Adrenal gland (tissue), 12 donors: ENCODE data around the gene SPRR1A. TPM values are rescaled to one million over a fixed set of nuclear protein-coding genes. Genes with fewer than 3 reads are reported as not detected.

Source experiments
- DNase-seq, 7 donors: peaks; one replicate each; pipeline ENCODE4 v3.0.0-alpha.2; 2019 to 2020
- H3K27ac ChIP-seq, 5 donors: fragments of 200-600 bp; sonication (generic) in 4 of 5; 1 replicate in 3 of 5; 2 replicates in 2 of 5; pipeline versions ENCODE4 v1.5.1 to v1.8.0; 2016 to 2020; ENCODE audit warnings: mild to moderate bottlenecking in 1 of 5
- H3K27me3 ChIP-seq: fragments of 200-600 bp; 2 replicates; pipeline ENCODE4 v1.8.0; 2021
- H3K36me3 ChIP-seq, 2 donors: fragments of 200-600 bp; replicated peaks in 1 of 2; 1 replicate in 1 of 2; 2 replicates in 1 of 2; pipeline versions ENCODE4 v1.5.1 to v1.8.0; 2018 to 2022
- H3K4me1 ChIP-seq, 2 donors: fragments of 200-600 bp; replicated peaks in 1 of 2; 1 replicate in 1 of 2; 2 replicates in 1 of 2; pipeline versions ENCODE4 v1.5.1 to v1.8.0; 2018 to 2021
- H3K4me3 ChIP-seq, 4 donors: fragments of 200-600 bp; sonication (generic) in 3 of 4; one replicate each; pipeline ENCODE4 v1.5.1; 2016 to 2018
- H3K9me3 ChIP-seq, 3 donors: fragments of 200-600 bp; sonication (generic) in 1 of 3; replicated peaks in 1 of 3; 1 replicate in 2 of 3; 2 replicates in 1 of 3; pipeline versions ENCODE4 v1.5.1 to v1.8.0; 2016 to 2021
- CTCF ChIP-seq, 6 experiments: fragments of 450-650 bp in 4 of 6; fragments of 200-600 bp in 2 of 6; sonication (generic) in 1 of 6; IDR thresholded peaks; 1 replicate in 5 of 6; 2 replicates in 1 of 6; pipeline versions ENCODE4 v1.5.1 to v1.8.0; 2016 to 2021; ENCODE audit warnings: antibody characterized with exemption in 6 of 6, mild to moderate bottlenecking in 2 of 6, moderate library complexity in 1 of 6
- POLR2A ChIP-seq, 2 donors: fragments of 450-650 bp; IDR thresholded peaks; one replicate each; pipeline ENCODE4 v1.6.1; 2017; ENCODE audit warnings: antibody characterized with exemption in 2 of 2, mild to moderate bottlenecking in 2 of 2, moderate library complexity in 1 of 2
- WGBS, 4 donors: extraction: QIAGEN DNeasy Blood & Tissue Kit in 2 of 4; methylation state at CpG; one replicate each; pipeline versions ENCODE4 v1.1.5 to v1.1.7; 2013 to 2017; 5-methylcytosine and 5-hydroxymethylcytosine counted together
- intact Hi-C, 2 donors: fragments of 100-400 bp; cut with DNase I; formaldehyde crosslinking; loops; one replicate each; pipeline versions ENCODE4 v1.14.1 to v1.15.0; 2022 to 2023
- polyA plus RNA-seq, 3 donors: library from polyadenylated mRNA; stranded (reverse); fragments of 200-250 nt in 2 of 3; fragments of 350-450 nt in 1 of 3; fragmentation: Illumina TruSeq in 1 of 3; extraction: RNeasy Lipid Tissue Mini Kit (QIAGEN cat#74804) in 1 of 3; gene quantifications; one replicate each; pipeline ENCODE4 v1.2.3, GENCODE V29; 2013 to 2014
- small RNA-seq, 2 donors: library from RNA; depleted of rRNA; stranded (forward); fragments of <200 nt; gene quantifications; one replicate each; pipeline ENCODE3, GENCODE V24; 2016
- total RNA-seq, 9 donors: library from RNA; depleted of rRNA in 4 of 9; stranded (reverse); fragments of >200 nt in 4 of 9; fragments of 120-200 nt in 1 of 9; fragmentation: NEBNext Ultra II Directional in 1 of 9; extraction: Animal tissue kit (Norgen Biotek cat#: 25700) in 1 of 9; gene quantifications; one replicate each; pipeline versions ENCODE4 v1.1.0 to v1.2.4, GENCODE V29; 2013 to 2023
- donor health status: healthy with polysubstance abuse.
- donor health status: Bipolar disorder and iron deficiency.
- donor health status: DM: yes; HTN: yes; CAD: no.
- donor health status: DM: no; HTN: no; CAD: no.
- donor health status: DM: no; HTN: no; CAD: no.
- donor health status: DM: yes; HTN: yes; CAD: no.

Gene SPRR1A
- total and polyA plus RNA-seq, 12 donors, result not detected

DNA sequence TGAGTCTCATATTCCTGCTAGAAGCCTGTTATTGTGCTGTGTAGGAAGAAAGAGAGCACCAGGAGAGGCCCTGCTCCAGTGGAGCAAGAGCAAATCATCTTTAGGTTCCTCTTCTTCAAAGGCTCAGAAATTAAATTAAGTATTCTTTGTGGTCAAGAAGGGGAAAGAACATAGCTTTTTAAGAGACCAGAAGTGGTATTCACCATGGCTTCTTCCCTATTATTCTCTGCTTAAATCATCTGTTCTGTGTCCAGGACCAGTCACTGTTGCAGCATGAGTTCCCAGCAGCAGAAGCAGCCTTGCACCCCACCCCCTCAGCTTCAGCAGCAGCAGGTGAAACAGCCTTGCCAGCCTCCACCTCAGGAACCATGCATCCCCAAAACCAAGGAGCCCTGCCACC is 48.2 kb downstream of the SPRR1A start:
- Histone ChIP-seq H3K9me3 (no peaks in the 10 kb centered on the region), H3K4me1 (no peaks in the 10 kb centered on the region), H3K36me3 (no peaks in the 10 kb centered on the region), H3K27me3 (no peaks in the 10 kb centered on the region), H3K27ac (no peak overlapping the region), H3K4me3 (no peak overlapping the region)
- no peak for TF ChIP-seq CTCF (IDR thresholded peaks at IDR 0.05)
- TF ChIP-seq POLR2A (IDR thresholded peaks at IDR 0.05), result no peak
- no peak for DNase-seq
- intact Hi-C loops, result no loop called here

- H3K4me1 ChIP-seq, result no peaks in the 10 kb centered on the region
- no peak overlapping the region for H3K4me3 ChIP-seq
- no peaks in the 10 kb centered on the region for H3K27me3 ChIP-seq
- no peaks in the 10 kb centered on the region for H3K36me3 ChIP-seq
- no peak for TF ChIP-seq POLR2A (IDR thresholded peaks at IDR 0.05)
- peak in 3 of 6 experiments; percentile 11 to 26 (median 19) for TF ChIP-seq CTCF (IDR thresholded peaks at IDR 0.05)
- intact Hi-C loops, result no loop called here
- WGBS, 4 donors, result 32 to 56% (median 43%) methylated on average over 3 of the region's 3 CpGs
- DNase-seq, result peak in 6 of 7 donors; percentile 16 to 47 (median 42)
- H3K9me3 ChIP-seq, result no peaks in the 10 kb centered on the region
- H3K27ac ChIP-seq, result no peak overlapping the region
These were observed 48.9 kb downstream of the SPRR1A start for GRCh38 chr1:153032677-153033308.

- intact Hi-C loops, result no loop called here
- H3K36me3 ChIP-seq, result no peaks in the 10 kb centered on the region
- no peak overlapping the region for H3K4me3 ChIP-seq
- no peaks in the 10 kb centered on the region for H3K9me3 ChIP-seq
- H3K4me1 ChIP-seq, result no peaks in the 10 kb centered on the region
- no peak for TF ChIP-seq CTCF (IDR thresholded peaks at IDR 0.05)
- TF ChIP-seq POLR2A (IDR thresholded peaks at IDR 0.05), result no peak
- DNase-seq, result no peak
- H3K27ac ChIP-seq, result no peak overlapping the region
- no peaks in the 10 kb centered on the region for H3K27me3 ChIP-seq
- 81 to 87% (median 86%) methylated on average over 1 of the region's 1 CpG for WGBS, 4 donors
These were observed 51.3 kb downstream of the SPRR1A start for GRCh38 chr1:153035211-153035610.

Small RNA genes within 50 kb of the gene (small RNA-seq; reads per million reads assigned to genes)
- gene AL356867.1, result 0 reads per million in 2 donors
- 0 reads per million in 2 donors for gene RF00322
- gene SPRR1A, result 0 reads per million in 2 donors

Other genes with a start within 250 kb of the SPRR1A start
- gene KPRP, start 226.1 kb upstream of the SPRR1A start, total RNA-seq, result not detected
- gene KPRP, start 226.1 kb upstream of the SPRR1A start, polyA plus RNA-seq, result not detected
- gene LCE1F, start 208.9 kb upstream of the SPRR1A start, total RNA-seq, result not detected
- not detected for gene LCE1F, start 208.9 kb upstream of the SPRR1A start, polyA plus RNA-seq
- gene LCE1E, start 197.8 kb upstream of the SPRR1A start, total RNA-seq, result not detected
- gene LCE1E, start 197.8 kb upstream of the SPRR1A start, polyA plus RNA-seq, result not detected
- gene LCE1D, start 187.4 kb upstream of the SPRR1A start, total RNA-seq, result not detected
- gene LCE1D, start 187.4 kb upstream of the SPRR1A start, polyA plus RNA-seq, result not detected
- not detected for gene LCE1C, start 177.4 kb upstream of the SPRR1A start, total RNA-seq
- not detected for gene LCE1C, start 177.4 kb upstream of the SPRR1A start, polyA plus RNA-seq
- gene LCE1B, start 172.1 kb upstream of the SPRR1A start, total RNA-seq, result not detected
- gene LCE1B, start 172.1 kb upstream of the SPRR1A start, polyA plus RNA-seq, result not detected
- gene LCE1A, start 156.6 kb upstream of the SPRR1A start, total RNA-seq, result not detected
- gene LCE1A, start 156.6 kb upstream of the SPRR1A start, polyA plus RNA-seq, result not detected
- gene LCE6A, start 141.2 kb upstream of the SPRR1A start, total RNA-seq, result not detected
- not detected for gene LCE6A, start 141.2 kb upstream of the SPRR1A start, polyA plus RNA-seq
- gene LCE7A, start 124.1 kb upstream of the SPRR1A start, total RNA-seq, result not detected
- not detected for gene LCE7A, start 124.1 kb upstream of the SPRR1A start, polyA plus RNA-seq
- gene SMCP, start 105.8 kb upstream of the SPRR1A start, total RNA-seq, result not detected
- not detected for gene SMCP, start 105.8 kb upstream of the SPRR1A start, polyA plus RNA-seq
- gene IVL, start 75.5 kb upstream of the SPRR1A start, total RNA-seq, result not detected
- under 1 TPM in 2 of 3 donors, not detected in 1; 0.16 to 0.30 TPM for gene IVL, start 75.5 kb upstream of the SPRR1A start, polyA plus RNA-seq
- not detected for gene SPRR5, start 36.9 kb upstream of the SPRR1A start, total RNA-seq
- gene SPRR5, start 36.9 kb upstream of the SPRR1A start, polyA plus RNA-seq, result not detected
- gene SPRR4, start 13.4 kb upstream of the SPRR1A start, total RNA-seq, result not detected
- gene SPRR4, start 13.4 kb upstream of the SPRR1A start, polyA plus RNA-seq, result not detected
- under 1 TPM in 1 of 9 donors, not detected in 8; 0.67 TPM for gene SPRR3, start 17.7 kb downstream of the SPRR1A start, total RNA-seq
- 1 to 10 TPM; 2.2 to 6.1 (median 2.9) TPM for gene SPRR3, start 17.7 kb downstream of the SPRR1A start, polyA plus RNA-seq
- gene SPRR1B, start 47.1 kb downstream of the SPRR1A start, total RNA-seq, result under 1 TPM in 1 of 9 donors, not detected in 8; 0.74 TPM
- under 1 TPM in 2 of 3 donors, not detected in 1; 0.74 to 0.80 TPM for gene SPRR1B, start 47.1 kb downstream of the SPRR1A start, polyA plus RNA-seq
- not detected for gene SPRR2D, start 57.0 kb downstream of the SPRR1A start, total RNA-seq
- gene SPRR2D, start 57.0 kb downstream of the SPRR1A start, polyA plus RNA-seq, result under 1 TPM in 2 of 3 donors, not detected in 1; 0.71 to 0.88 TPM
- not detected for gene SPRR2A, start 73.4 kb downstream of the SPRR1A start, total RNA-seq
- gene SPRR2A, start 73.4 kb downstream of the SPRR1A start, polyA plus RNA-seq, result under 1 TPM in 2 of 3 donors, not detected in 1; 0.97 to 0.98 TPM
- under 1 TPM in 1 of 9 donors, not detected in 8; 0.50 TPM for gene SPRR2B, start 87.5 kb downstream of the SPRR1A start, total RNA-seq
- not detected for gene SPRR2B, start 87.5 kb downstream of the SPRR1A start, polyA plus RNA-seq
- not detected for gene SPRR2E, start 110.4 kb downstream of the SPRR1A start, total RNA-seq
- under 1 TPM in 1 of 3 donors, not detected in 2; 0.54 TPM for gene SPRR2E, start 110.4 kb downstream of the SPRR1A start, polyA plus RNA-seq
- not detected for gene SPRR2F, start 129.4 kb downstream of the SPRR1A start, total RNA-seq
- not detected for gene SPRR2F, start 129.4 kb downstream of the SPRR1A start, polyA plus RNA-seq
- gene SPRR2G, start 166.8 kb downstream of the SPRR1A start, total RNA-seq, result not detected
- gene SPRR2G, start 166.8 kb downstream of the SPRR1A start, polyA plus RNA-seq, result not detected
- not detected for gene LELP1, start 219.3 kb downstream of the SPRR1A start, total RNA-seq
- gene LELP1, start 219.3 kb downstream of the SPRR1A start, polyA plus RNA-seq, result not detected
- gene PRR9, start 233.5 kb downstream of the SPRR1A start, total RNA-seq, result not detected
- not detected for gene PRR9, start 233.5 kb downstream of the SPRR1A start, polyA plus RNA-seq